Measurements from ENCODE around the gene CRYBA2.
A peak's percentile ranks its signal among the peaks of the same experiment; 100 is the strongest.

Gene CRYBA2

GRCh38 chr2:219003267-219003634, 10.0 kb upstream of the CRYBA2 start:
- DNase-seq (ENCODE audit: low spot score) = peak; percentile 29
- TF ChIP-seq CTCF (IDR thresholded peaks at IDR 0.05; ENCODE audit: extremely low read depth, missing control alignments) = no peak

GRCh38 chr2:219002395-219003266, 9.4 kb upstream of the CRYBA2 start:
- DNase-seq (ENCODE audit: low spot score) = peak; percentile 77
- TF ChIP-seq CTCF (IDR thresholded peaks at IDR 0.05; ENCODE audit: extremely low read depth, missing control alignments) = peak; percentile 53

- no peak for TF ChIP-seq CTCF (IDR thresholded peaks at IDR 0.05; ENCODE audit: extremely low read depth, missing control alignments)
- DNase-seq (ENCODE audit: low spot score) = peak; percentile 70
These were observed 8.6 kb upstream of the CRYBA2 start for GRCh38 chr2:219001577-219002394.

GRCh38 chr2:219001100-219001576, 7.9 kb upstream of the CRYBA2 start:
- no peak for TF ChIP-seq CTCF (IDR thresholded peaks at IDR 0.05; ENCODE audit: extremely low read depth, missing control alignments)
- peak; percentile 23 for DNase-seq (ENCODE audit: low spot score)

- TF ChIP-seq CTCF (IDR thresholded peaks at IDR 0.05; ENCODE audit: extremely low read depth, missing control alignments) = no peak
- peak; percentile 39 for DNase-seq (ENCODE audit: low spot score)
These were observed 7.3 kb upstream of the CRYBA2 start for GRCh38 chr2:219000569-219000960.

- peak; percentile 29 for DNase-seq (ENCODE audit: low spot score)
- TF ChIP-seq CTCF (IDR thresholded peaks at IDR 0.05; ENCODE audit: extremely low read depth, missing control alignments) = no peak
These were observed 6.8 kb upstream of the CRYBA2 start for GRCh38 chr2:218999881-219000568.

Measured in GM20000 (cell line).